ENCODE results near the gene LTBP1.

DNA sequence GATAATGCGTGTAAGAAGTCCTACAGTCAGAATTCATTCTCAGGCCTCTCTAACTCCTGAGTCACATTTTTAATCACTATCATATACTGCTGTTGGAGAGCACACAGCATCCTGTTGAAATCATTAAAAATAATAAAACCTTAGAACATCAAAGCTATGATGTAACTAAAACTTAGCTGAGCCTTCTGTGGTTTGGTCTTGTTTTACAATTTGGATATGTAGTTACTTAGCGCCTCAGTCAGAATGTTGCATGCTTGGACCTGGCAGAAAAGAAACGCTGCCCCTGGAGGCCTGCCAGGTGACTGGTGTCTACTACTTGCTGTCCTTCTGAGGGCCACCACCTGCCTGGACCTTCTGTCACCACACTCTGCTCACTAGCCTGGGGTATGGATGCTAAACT is 268.5 kb downstream of the LTBP1 start:
- TF ChIP-seq, protein P1, sequence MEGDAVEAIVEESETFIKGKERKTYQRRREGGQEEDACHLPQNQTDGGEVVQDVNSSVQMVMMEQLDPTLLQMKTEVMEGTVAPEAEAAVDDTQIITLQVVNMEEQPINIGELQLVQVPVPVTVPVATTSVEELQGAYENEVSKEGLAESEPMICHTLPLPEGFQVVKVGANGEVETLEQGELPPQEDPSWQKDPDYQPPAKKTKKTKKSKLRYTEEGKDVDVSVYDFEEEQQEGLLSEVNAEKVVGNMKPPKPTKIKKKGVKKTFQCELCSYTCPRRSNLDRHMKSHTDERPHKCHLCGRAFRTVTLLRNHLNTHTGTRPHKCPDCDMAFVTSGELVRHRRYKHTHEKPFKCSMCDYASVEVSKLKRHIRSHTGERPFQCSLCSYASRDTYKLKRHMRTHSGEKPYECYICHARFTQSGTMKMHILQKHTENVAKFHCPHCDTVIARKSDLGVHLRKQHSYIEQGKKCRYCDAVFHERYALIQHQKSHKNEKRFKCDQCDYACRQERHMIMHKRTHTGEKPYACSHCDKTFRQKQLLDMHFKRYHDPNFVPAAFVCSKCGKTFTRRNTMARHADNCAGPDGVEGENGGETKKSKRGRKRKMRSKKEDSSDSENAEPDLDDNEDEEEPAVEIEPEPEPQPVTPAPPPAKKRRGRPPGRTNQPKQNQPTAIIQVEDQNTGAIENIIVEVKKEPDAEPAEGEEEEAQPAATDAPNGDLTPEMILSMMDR (conservative IDR thresholded peaks at IDR 0.05; ENCODE audit: low read length) = no peak
- TF ChIP-seq EZH2phosphoT487 (IDR thresholded peaks at IDR 0.05; ENCODE audit: borderline replicate concordance, low read depth, low read length) = no peak
